Memory B cell (primary cell): ENCODE measurements around the gene TM2D1.
"Not testable (repeated sequence)": the region's sequence is repeated elsewhere in the genome, so short reads cannot be mapped to it uniquely, and the experiment has no call there.

Experiments
- ATAC-seq: fragments of 150-1000 bp; cut with Tn5 transposase; 2 replicates; pipeline ENCODE4 v1.10.0; 2021; ENCODE audit warnings: low read depth, mild to moderate bottlenecking, moderate library complexity
- DNase-seq, 2 donors: peaks; one replicate each; pipeline ENCODE4 v3.0.0; 2022; ENCODE audit warnings: low spot score in 2 of 2
- H3K27ac Mint-ChIP-seq: one replicate; pipeline ENCODE4 v1.8.0; 2022; ENCODE audit warnings: mild to moderate bottlenecking, moderate library complexity, mixed read lengths
- H3K27me3 Mint-ChIP-seq: one replicate; pipeline ENCODE4 v1.8.0; 2022; ENCODE audit warnings: mixed read lengths
- H3K36me3 Mint-ChIP-seq: one replicate; pipeline ENCODE4 v1.8.0; 2022; ENCODE audit warnings: mild to moderate bottlenecking, mixed read lengths
- H3K4me1 Mint-ChIP-seq: one replicate; pipeline ENCODE4 v1.8.0; 2022; ENCODE audit warnings: mixed read lengths
- H3K4me3 Mint-ChIP-seq: one replicate; pipeline ENCODE4 v1.8.0; 2022; ENCODE audit warnings: mild to moderate bottlenecking, moderate library complexity, mixed read lengths
- H3K9me3 Mint-ChIP-seq: one replicate; pipeline ENCODE4 v1.8.0; 2022; ENCODE audit warnings: mixed read lengths

The TM2D1 gene

GRCh38 chr1:61741711-61742619 lies 17.0 kb upstream of the TM2D1 start, which contains the start of gene PATJ:
Gene PATJ, plus strand, starts transcription at chr1:61742480. Its CDS starts 20,413 bp downstream, at chr1:61762893.
- Mint-ChIP-seq H3K27ac (peak within 1 kb of the TSS; percentile 87), H3K27me3 (no peaks in the 10 kb centered on the region), H3K9me3 (no peaks in the 10 kb centered on the region), H3K4me1 (peaks cover 17% of the 10 kb centered on the region), H3K4me3 (peak within 1 kb of the TSS; percentile 91), H3K36me3 (no peaks in the 10 kb centered on the region)
- ATAC-seq (peak; percentile 90), DNase-seq (peak; percentile 37 to 53)

- Mint-ChIP-seq H3K4me1 (peaks cover 14% of the 10 kb centered on the region), H3K36me3 (no peaks in the 10 kb centered on the region), H3K27me3 (no peaks in the 10 kb centered on the region), H3K9me3 (no peaks in the 10 kb centered on the region), H3K27ac (peak overlapping the region; percentile 87), H3K4me3 (peak overlapping the region; percentile 91)
- DNase-seq (no peak), ATAC-seq (no peak)
Measured at GRCh38 chr1:61740751-61741700, 16.1 kb upstream of the TM2D1 start.

DNA sequence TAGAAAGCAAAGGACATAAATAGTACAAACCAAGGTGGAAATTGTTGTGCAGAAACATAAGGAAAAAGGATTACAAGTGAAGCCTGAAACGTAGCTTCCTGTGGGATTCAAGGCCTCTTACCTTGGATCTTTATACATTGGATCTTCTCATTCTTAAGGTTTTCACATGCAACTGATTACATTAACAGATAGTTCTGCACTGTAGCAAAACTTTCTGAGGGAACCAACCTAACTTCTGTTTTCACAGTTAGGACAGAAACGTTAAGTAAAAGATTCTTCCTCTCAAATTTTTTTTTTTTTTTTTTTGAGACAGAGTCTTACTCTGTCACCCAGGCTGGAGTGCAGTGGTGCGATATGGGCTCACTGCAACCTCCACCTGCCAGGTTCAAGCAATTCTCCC lies 7.8 kb upstream of the TM2D1 start:
- no peaks in the 10 kb centered on the region for H3K27me3 Mint-ChIP-seq
- no peak for ATAC-seq
- no peaks in the 10 kb centered on the region for H3K9me3 Mint-ChIP-seq

GRCh38 chr1:61730679-61731078 lies 5.7 kb upstream of the TM2D1 start:
- not testable (repeated sequence) for H3K4me1 Mint-ChIP-seq, H3K9me3 Mint-ChIP-seq, H3K4me3 Mint-ChIP-seq, DNase-seq, H3K27me3 Mint-ChIP-seq, ATAC-seq, H3K36me3 Mint-ChIP-seq, H3K27ac Mint-ChIP-seq

More for the DNA sequence above, 7.8 kb upstream of the TM2D1 start:
- no peak for DNase-seq
- peaks cover 3% of the 10 kb centered on the region for H3K4me1 Mint-ChIP-seq
- H3K27ac Mint-ChIP-seq: no peak overlapping the region
- no peak overlapping the region for H3K4me3 Mint-ChIP-seq
- no peaks in the 10 kb centered on the region for H3K36me3 Mint-ChIP-seq

DNA sequence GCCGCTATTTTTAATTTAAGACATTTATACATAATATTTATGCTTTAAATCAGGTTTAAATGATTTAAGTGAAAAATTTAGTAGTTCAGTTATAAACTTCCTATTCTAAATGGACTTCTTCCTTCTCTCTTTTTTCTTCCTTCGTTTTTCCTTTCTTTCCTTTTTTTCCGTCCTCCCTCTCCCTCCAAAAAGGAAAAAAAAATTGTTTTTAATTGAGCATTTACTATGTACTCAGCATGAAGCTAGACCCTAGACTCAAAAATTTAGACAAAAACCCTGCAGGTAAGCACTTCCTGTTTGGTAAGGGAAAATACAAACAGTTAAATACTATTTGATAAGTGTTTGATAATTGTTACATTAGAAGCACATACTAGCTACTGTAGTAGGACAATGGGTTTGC lies 2.6 kb upstream of the TM2D1 start:
- ATAC-seq: no peak
- H3K27ac Mint-ChIP-seq: no peak overlapping the region
- H3K36me3 Mint-ChIP-seq: peaks cover 2% of the 10 kb centered on the region
- H3K4me1 Mint-ChIP-seq: peaks cover 12% of the 10 kb centered on the region
- no peaks in the 10 kb centered on the region for H3K9me3 Mint-ChIP-seq
- H3K27me3 Mint-ChIP-seq: no peaks in the 10 kb centered on the region
- peak overlapping the region; percentile 35 for H3K4me3 Mint-ChIP-seq
- DNase-seq: no peak

DNA sequence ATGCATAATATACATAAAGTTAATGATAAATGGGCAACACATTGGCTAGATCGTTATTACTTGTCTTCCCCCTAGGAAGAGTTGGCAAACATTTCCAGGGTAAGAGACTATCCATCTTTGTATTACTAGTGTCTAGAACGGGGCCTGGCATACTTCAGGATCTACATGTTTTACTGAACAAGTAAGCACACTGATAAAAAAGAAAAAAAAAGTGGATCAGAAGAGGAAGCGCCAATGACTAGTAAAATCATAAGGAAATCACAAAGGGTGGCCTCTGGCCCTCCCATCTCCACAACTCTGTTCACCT lies 482 bp downstream of the TM2D1 start:
- peaks cover 12% of the 10 kb centered on the region for H3K4me1 Mint-ChIP-seq
- DNase-seq (no peak), ATAC-seq (no peak)
- peak overlapping the region; percentile 97 for H3K4me3 Mint-ChIP-seq
- H3K27ac Mint-ChIP-seq: peak overlapping the region; percentile 99
- peaks cover 3% of the 10 kb centered on the region for H3K36me3 Mint-ChIP-seq
- H3K9me3 Mint-ChIP-seq: no peaks in the 10 kb centered on the region
- H3K27me3 Mint-ChIP-seq: no peaks in the 10 kb centered on the region

DNA sequence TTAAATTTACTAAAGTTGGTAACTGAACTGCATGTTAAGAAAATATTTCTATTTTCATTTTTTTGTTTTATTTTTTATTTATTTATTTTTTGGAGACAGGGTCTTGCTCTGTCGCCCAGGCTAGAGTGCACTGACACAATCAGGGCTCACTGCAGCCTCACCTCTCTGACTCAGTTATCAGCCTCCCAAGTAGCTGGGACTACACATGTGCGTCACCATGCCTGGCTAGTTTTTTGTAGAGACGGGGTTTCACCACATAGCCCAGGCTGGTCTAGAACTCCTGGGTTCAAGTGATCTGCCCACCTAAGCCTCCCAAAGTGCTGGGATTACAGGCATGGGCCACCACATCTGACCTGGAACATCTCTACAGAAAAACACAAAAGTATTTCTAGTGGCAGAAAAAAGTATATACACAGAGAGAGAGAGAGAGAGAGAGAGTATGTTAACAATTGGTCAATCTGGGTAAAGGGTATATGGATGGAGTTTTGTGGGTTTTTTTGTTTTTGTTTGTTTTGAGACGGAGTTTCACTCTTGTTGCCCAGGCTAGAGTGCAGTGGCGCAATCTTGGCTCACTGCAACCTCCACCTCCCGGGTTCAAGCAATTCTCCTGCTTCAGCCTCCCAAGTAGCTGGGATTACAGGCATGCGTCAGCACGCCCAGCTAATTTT lies 5.8 kb downstream of the TM2D1 start:
- not testable (repeated sequence) for H3K27me3 Mint-ChIP-seq, H3K27ac Mint-ChIP-seq, ATAC-seq, DNase-seq, H3K9me3 Mint-ChIP-seq, H3K36me3 Mint-ChIP-seq, H3K4me3 Mint-ChIP-seq
- peaks cover 14% of the 10 kb centered on the region for H3K4me1 Mint-ChIP-seq

DNA sequence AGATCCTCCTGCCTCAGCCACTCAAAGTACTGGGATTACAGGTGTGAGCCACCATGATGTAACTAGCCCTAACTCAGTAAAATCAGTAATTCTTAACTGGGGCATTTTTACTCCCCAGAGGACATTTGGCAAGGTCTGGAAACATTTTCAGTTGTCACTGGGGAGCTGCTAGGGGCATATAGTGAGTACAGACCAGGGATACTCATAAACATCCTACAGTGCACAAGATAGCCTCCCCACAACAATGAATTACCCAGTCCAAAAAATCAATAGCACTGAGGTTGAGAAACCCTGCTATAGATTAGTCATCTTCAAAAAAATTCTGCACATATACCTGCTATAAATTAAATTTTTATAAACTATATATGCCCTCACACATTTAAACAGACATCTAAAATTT lies 13.0 kb downstream of the TM2D1 start:
- Mint-ChIP-seq H3K27me3 (no peaks in the 10 kb centered on the region), H3K9me3 (no peaks in the 10 kb centered on the region), H3K27ac (no peak overlapping the region), H3K4me3 (no peak overlapping the region), H3K4me1 (peaks cover 4% of the 10 kb centered on the region), H3K36me3 (peaks cover 9% of the 10 kb centered on the region)
- ATAC-seq (no peak), DNase-seq (no peak)

DNA sequence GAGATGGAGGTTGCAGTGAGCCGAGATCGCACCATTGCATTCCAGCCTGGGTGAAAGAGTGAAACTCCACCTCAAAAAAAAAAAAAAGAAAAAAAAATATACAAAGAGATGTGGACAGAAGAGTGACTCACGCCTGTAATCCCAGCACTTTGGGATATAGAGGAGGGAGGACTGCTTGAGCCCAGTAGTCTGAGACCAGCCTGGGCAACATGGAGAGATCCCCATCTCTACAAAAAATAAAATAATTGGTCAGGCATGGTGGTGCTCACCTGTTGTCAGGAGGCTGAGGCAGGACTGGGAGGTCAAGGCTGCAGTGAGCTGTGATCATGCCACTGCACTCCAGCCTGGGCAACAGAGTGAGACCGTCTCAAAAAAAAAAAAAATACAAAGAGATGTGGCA lies 13.7 kb downstream of the TM2D1 start:
- H3K4me1 Mint-ChIP-seq, H3K4me3 Mint-ChIP-seq, H3K27me3 Mint-ChIP-seq, DNase-seq, H3K9me3 Mint-ChIP-seq, H3K27ac Mint-ChIP-seq, ATAC-seq: not testable (repeated sequence)
- H3K36me3 Mint-ChIP-seq: peaks cover 10% of the 10 kb centered on the region

DNA sequence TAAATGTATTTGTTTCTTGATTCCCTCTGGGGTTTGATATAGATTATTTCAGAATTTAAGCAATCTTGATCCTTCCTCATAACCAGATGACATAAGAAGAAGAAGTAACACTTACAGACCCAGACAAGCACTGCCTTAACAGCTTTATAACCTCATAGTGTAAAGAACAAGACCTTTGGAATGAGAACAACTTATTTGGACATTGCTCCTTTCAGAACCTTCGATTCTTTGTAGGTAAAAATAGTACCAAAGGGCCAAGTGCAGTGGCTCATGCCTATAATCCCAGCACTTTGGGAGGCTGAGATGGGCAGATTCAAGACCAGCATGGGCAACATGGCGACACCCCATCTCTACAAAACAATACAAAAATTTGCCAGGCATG lies 15.0 kb downstream of the TM2D1 start:
- Mint-ChIP-seq H3K4me1 (peaks cover 3% of the 10 kb centered on the region), H3K4me3 (no peak overlapping the region), H3K27me3 (no peaks in the 10 kb centered on the region), H3K9me3 (no peaks in the 10 kb centered on the region), H3K36me3 (peaks cover 12% of the 10 kb centered on the region), H3K27ac (no peak overlapping the region)
- DNase-seq: no peak
- ATAC-seq: no peak

- H3K4me3 Mint-ChIP-seq: no peak overlapping the region
- H3K36me3 Mint-ChIP-seq: peaks cover 13% of the 10 kb centered on the region
- H3K9me3 Mint-ChIP-seq: no peaks in the 10 kb centered on the region
- peaks cover 2% of the 10 kb centered on the region for H3K4me1 Mint-ChIP-seq
- H3K27ac Mint-ChIP-seq: no peak overlapping the region
- no peaks in the 10 kb centered on the region for H3K27me3 Mint-ChIP-seq
- DNase-seq: no peak
- no peak for ATAC-seq
Measured at GRCh38 chr1:61708953-61709907, 15.7 kb downstream of the TM2D1 start.

DNA sequence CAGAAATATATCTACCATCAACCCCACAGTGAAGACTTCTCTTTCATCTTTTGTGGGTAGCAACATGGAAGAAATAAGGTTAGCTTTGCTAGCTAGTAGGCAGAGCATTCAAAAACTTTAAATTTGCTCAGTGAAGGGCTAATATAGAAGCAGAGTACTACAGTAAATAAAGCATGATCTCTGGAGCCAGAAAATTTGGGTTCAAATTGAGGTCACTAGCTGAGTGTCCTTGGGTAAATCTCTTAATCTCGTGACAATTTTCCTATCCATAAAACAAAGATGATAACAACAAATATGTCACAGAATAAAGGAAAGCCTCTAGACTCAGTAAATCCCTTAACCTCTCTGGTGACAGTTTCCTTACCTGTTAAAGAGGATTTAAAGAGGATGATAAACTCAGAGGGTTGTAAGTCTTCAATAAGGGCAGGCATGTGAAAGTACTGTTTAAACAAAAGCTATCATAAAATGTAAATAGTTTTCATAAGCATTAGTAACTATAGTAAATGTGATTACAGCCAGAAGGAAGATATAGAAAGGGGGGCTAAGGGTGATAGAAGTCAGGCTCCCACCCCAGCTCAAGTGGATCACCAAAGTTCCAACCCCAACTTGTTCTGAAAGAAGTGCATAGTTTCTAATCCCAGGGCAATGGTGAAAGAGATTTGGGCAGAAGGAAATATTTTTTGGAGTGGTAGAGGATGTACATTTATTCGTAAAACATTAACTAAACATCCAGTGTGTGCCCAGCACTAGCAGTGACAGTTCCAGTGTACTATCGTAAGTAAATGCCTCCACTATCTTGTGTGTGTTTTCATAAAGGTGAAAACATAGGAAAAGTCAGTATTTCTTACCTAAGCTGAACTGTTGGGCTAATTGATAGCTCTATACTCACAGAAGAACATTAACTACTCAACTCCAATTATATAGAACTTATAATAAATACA lies 24.8 kb downstream of the TM2D1 start:
- Mint-ChIP-seq H3K36me3 (peaks cover 36% of the 10 kb centered on the region), H3K27me3 (no peaks in the 10 kb centered on the region), H3K4me1 (peaks cover 2% of the 10 kb centered on the region), H3K9me3 (no peaks in the 10 kb centered on the region), H3K4me3 (no peak overlapping the region), H3K27ac (no peak overlapping the region)
- ATAC-seq (no peak), DNase-seq (no peak)
